ENCODE results near the gene ITGA1.
"Not testable (repeated sequence)": the region's sequence is repeated elsewhere in the genome, so short reads cannot be mapped to it uniquely, and the experiment has no call there.

ITGA1 gene

GRCh38 chr5:52910071-52910470 is 122.4 kb downstream of the ITGA1 start:
- DNase-seq = no peak

GRCh38 chr5:52915176-52915875 is 127.6 kb downstream of the ITGA1 start:
- peak; percentile 7 for DNase-seq

GRCh38 chr5:52920929-52921328 is 133.2 kb downstream of the ITGA1 start:
- DNase-seq = no peak

- DNase-seq = no peak
These were observed 134.7 kb downstream of the ITGA1 start for GRCh38 chr5:52922384-52922783.

- no peak for DNase-seq
These were observed 136.7 kb downstream of the ITGA1 start for GRCh38 chr5:52924456-52924855.

GRCh38 chr5:52925001-52925400 is 137.3 kb downstream of the ITGA1 start:
- DNase-seq = no peak

- no peak for DNase-seq
These were observed 141.0 kb downstream of the ITGA1 start for GRCh38 chr5:52928689-52929088.

- no peak for DNase-seq
These were observed 150.5 kb downstream of the ITGA1 start for GRCh38 chr5:52938226-52938625.

- DNase-seq = no peak
These were observed 155.6 kb downstream of the ITGA1 start for GRCh38 chr5:52943285-52943684.

- no peak for DNase-seq
These were observed 156.1 kb downstream of the ITGA1 start for GRCh38 chr5:52943808-52944207.

- no peak for DNase-seq
These were observed 157.3 kb downstream of the ITGA1 start for GRCh38 chr5:52945040-52945439.

GRCh38 chr5:52947208-52947607 is 159.5 kb downstream of the ITGA1 start:
- DNase-seq = no peak

GRCh38 chr5:52947851-52948250 is 160.1 kb downstream of the ITGA1 start:
- DNase-seq = no peak

GRCh38 chr5:52948418-52949076 is 160.8 kb downstream of the ITGA1 start:
- DNase-seq = peak; percentile 34

GRCh38 chr5:52950686-52951085 is 163.0 kb downstream of the ITGA1 start:
- no peak for DNase-seq

GRCh38 chr5:52952483-52952882 is 164.8 kb downstream of the ITGA1 start:
- DNase-seq = no peak

GRCh38 chr5:52956014-52956413 is 168.3 kb downstream of the ITGA1 start:
- no peak for DNase-seq

GRCh38 chr5:52956915-52957747 is 169.4 kb downstream of the ITGA1 start:
- no peak for DNase-seq

- no peak for DNase-seq
These were observed 173.6 kb downstream of the ITGA1 start for GRCh38 chr5:52961274-52961681.

GRCh38 chr5:52963636-52964035 is 175.9 kb downstream of the ITGA1 start:
- DNase-seq = no peak

- DNase-seq = no peak
These were observed 176.4 kb downstream of the ITGA1 start for GRCh38 chr5:52964138-52964537.

GRCh38 chr5:52976157-52976556 is 188.4 kb downstream of the ITGA1 start:
- not testable (repeated sequence) for DNase-seq

GRCh38 chr5:52977264-52977897 is 189.7 kb downstream of the ITGA1 start:
- no peak for DNase-seq
